ENCODE results near the gene AGBL1.

AGBL1 gene

DNA sequence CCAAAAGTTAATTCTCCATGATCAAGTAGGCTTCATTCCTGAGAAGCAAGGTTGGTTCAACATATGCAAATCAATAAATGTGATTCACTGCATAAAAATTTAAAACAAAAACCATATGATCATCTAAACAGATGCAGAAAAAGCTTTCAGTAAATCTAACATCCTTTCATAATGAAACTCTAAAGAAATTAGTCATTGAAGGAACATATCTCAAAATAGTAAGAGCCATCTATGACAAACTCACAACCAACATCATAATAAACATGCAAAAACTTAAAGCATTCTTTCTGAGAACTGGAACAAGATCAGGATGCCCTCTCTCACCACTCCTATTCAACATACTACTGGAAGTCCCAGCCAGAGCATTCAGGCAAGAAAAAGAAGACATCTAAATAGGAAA, 254.1 kb downstream of the AGBL1 start:
- TF ChIP-seq, protein P1, sequence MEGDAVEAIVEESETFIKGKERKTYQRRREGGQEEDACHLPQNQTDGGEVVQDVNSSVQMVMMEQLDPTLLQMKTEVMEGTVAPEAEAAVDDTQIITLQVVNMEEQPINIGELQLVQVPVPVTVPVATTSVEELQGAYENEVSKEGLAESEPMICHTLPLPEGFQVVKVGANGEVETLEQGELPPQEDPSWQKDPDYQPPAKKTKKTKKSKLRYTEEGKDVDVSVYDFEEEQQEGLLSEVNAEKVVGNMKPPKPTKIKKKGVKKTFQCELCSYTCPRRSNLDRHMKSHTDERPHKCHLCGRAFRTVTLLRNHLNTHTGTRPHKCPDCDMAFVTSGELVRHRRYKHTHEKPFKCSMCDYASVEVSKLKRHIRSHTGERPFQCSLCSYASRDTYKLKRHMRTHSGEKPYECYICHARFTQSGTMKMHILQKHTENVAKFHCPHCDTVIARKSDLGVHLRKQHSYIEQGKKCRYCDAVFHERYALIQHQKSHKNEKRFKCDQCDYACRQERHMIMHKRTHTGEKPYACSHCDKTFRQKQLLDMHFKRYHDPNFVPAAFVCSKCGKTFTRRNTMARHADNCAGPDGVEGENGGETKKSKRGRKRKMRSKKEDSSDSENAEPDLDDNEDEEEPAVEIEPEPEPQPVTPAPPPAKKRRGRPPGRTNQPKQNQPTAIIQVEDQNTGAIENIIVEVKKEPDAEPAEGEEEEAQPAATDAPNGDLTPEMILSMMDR (conservative IDR thresholded peaks at IDR 0.05; ENCODE audit: control insufficient read depth, insufficient read depth, low read depth, low read length) = no peak
- no peak overlapping the region for H3K4me3 ChIP-seq (ENCODE audit: control insufficient read depth, low read depth, low read length)
- peak; percentile 10 for DNase-seq (ENCODE audit: low read depth)

DNA sequence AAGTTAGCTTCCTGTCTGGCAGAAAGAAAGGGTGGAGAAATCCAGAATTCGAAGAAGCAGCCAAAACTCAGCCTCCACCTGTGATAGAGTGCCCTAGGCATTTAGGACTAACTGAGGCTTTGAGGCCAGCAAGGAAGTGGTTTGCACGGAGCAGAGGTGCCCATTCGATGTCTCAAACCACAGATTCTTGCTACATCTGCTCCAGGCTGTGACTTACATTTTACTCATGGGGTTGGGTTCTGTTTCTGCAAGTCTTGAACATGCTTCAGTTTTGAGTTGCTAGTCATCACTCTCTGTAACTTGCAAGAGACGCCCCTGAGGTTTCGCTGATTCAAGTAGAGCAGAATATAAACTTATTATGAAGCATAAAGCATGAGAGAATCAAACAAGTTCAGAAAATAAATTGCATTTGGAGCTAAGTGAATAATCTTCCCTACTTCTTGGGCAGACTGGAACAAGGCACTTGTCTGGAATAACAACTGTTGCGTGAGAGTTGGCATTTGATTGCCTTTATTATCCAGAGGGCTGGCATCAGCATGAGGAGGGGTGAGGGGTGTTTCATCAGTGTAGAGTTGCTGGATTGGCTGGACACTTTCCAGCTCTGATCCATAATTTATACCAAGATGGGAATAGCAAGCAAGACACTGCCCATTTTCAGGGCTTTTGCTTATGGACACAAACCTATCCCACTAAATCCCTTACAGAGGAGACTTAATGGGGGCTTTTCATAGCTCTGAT, 256.5 kb downstream of the AGBL1 start:
- DNase-seq (ENCODE audit: low read depth) = peak; percentile 72
- no peak overlapping the region for H3K4me3 ChIP-seq (ENCODE audit: control insufficient read depth, low read depth, low read length)
- TF ChIP-seq, protein P1 (conservative IDR thresholded peaks at IDR 0.05; ENCODE audit: control insufficient read depth, insufficient read depth, low read depth, low read length) = no peak

DNA sequence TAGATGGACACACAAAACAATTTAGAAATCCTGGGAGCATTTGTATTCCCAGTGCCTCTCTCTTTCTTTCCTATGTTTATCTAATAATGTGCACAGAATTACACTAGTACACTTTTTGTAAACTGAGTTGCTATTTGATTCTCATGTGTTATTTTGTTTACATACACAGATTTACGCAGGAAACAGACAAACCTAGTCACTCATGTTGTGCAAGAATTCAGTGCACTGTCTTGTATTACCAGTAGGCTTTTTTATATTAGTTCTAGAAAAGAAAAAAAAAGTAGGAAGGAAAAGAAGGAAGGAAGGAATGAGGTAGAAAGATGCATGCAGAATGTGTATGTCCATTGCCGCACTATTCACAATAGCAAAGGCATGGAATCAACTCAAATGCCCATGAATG, 257.4 kb downstream of the AGBL1 start:
- no peak for DNase-seq (ENCODE audit: low read depth)
- no peak overlapping the region for H3K4me3 ChIP-seq (ENCODE audit: control insufficient read depth, low read depth, low read length)
- TF ChIP-seq, protein P1 (conservative IDR thresholded peaks at IDR 0.05; ENCODE audit: control insufficient read depth, insufficient read depth, low read depth, low read length) = no peak

DNA sequence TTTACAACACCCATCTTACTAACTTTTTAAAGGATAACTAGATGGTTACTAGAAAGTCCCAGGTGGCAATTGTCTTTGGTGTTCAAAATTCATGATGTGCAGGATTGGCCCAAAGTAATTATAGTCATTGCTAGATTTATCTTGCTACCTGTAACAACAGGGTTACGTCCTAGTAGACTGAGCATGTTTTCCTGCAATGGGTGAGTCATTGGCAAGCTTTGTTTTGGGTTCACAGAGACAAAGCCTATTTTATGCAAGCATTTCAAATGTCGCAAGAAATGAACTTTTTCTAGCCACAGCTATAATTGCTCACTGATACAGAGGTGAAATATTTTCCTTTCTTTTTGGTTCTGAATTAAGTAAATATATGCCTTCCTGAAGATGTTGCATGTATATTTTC, 267.6 kb downstream of the AGBL1 start:
- DNase-seq (ENCODE audit: low read depth) = no peak
- no peak overlapping the region for H3K4me3 ChIP-seq (ENCODE audit: control insufficient read depth, low read depth, low read length)
- TF ChIP-seq, protein P1 (conservative IDR thresholded peaks at IDR 0.05; ENCODE audit: control insufficient read depth, insufficient read depth, low read depth, low read length) = no peak

DNA sequence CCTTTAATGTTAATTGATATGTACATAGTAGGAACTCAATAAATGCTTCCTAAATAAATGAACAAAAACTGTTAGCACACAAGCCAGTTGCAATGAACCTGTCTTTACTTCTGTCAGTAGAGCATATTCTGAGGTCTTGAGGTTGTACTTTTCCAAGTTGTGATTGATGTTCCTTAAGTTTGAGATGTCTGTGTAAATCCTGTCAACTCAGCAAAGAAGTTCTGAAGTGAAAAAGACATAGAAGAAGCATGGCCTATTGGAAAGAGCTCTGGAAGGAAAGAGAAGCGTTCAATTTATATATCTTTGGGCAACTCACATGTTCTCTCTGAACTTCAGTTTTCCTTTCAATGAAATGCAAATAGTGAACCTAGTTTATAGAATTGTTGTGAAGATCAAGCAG, 269.9 kb downstream of the AGBL1 start:
- TF ChIP-seq, protein P1 (conservative IDR thresholded peaks at IDR 0.05; ENCODE audit: control insufficient read depth, insufficient read depth, low read depth, low read length) = no peak
- no peak overlapping the region for H3K4me3 ChIP-seq (ENCODE audit: control insufficient read depth, low read depth, low read length)
- DNase-seq (ENCODE audit: low read depth) = no peak

DNA sequence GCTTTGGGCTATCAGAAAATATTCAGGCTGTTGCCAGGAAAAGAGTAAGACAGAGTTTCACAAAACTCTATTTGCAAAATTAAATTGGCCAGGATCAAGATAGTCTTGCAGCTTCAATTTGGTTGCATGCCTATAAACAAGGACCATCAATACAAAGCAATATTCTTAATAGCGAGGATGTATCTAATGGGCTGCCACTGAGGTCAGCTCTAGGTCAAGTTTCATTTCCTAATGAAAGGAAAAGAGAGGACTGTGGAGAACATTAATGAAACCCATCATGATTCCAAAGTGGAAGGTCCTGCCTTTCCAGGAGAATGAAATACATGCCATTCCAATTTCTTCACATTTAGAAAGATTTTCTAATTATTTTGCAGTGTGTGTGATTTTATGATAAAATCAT, 273.5 kb downstream of the AGBL1 start:
- TF ChIP-seq, protein P1 (conservative IDR thresholded peaks at IDR 0.05; ENCODE audit: control insufficient read depth, insufficient read depth, low read depth, low read length) = no peak
- DNase-seq (ENCODE audit: low read depth) = no peak
- no peak overlapping the region for H3K4me3 ChIP-seq (ENCODE audit: control insufficient read depth, low read depth, low read length)

All from fibroblast of mammary gland (primary cell).